Type B pancreatic cell (in vitro differentiated cells): ENCODE data around the gene ANKUB1. TPM values are rescaled to one million over a fixed set of nuclear protein-coding genes. Genes with fewer than 3 reads are reported as not detected.

Experiments
- DNase-seq: peaks from one replicate; pipeline ENCODE4 v3.0.0; 2021; ENCODE audit warnings: mixed read lengths; ENCODE audit not compliant: unreplicated experiment; ENCODE audit errors: extremely low spot score
- H3K27ac Mint-ChIP-seq: 2 replicates; pipeline ENCODE4 v1.8.0; 2021; ENCODE audit warnings: mild to moderate bottlenecking, mixed read lengths
- H3K27me3 Mint-ChIP-seq: 2 replicates; pipeline ENCODE4 v1.8.0; 2021; ENCODE audit warnings: mixed read lengths
- H3K36me3 Mint-ChIP-seq: 2 replicates; pipeline ENCODE4 v1.8.0; 2021; ENCODE audit warnings: mixed read lengths
- H3K4me1 Mint-ChIP-seq: one replicate; pipeline ENCODE4 v1.8.0; 2021; ENCODE audit warnings: mixed read lengths; ENCODE audit not compliant: unreplicated experiment
- H3K4me3 Mint-ChIP-seq: 2 replicates; pipeline ENCODE4 v1.8.0; 2021; ENCODE audit warnings: mild to moderate bottlenecking, mixed read lengths
- H3K9me3 Mint-ChIP-seq: 2 replicates; pipeline ENCODE4 v1.8.0; 2021; ENCODE audit warnings: mixed read lengths
- CTCF ChIP-seq: fragments of 200-600 bp; sonication (generic); conservative IDR thresholded peaks from 2 replicates; pipeline ENCODE4 v1.5.0; 2021; ENCODE audit warnings: antibody characterized with exemption, mild to moderate bottlenecking
- total RNA-seq: library from RNA; stranded (reverse); gene quantifications from 2 replicates; pipeline ENCODE4 v1.2.1, GENCODE V29; 2021; ENCODE audit warnings: low replicate concordance

Gene ANKUB1
- total RNA-seq, 1 donor from 2014 or later, result 0.82 TPM

DNA sequence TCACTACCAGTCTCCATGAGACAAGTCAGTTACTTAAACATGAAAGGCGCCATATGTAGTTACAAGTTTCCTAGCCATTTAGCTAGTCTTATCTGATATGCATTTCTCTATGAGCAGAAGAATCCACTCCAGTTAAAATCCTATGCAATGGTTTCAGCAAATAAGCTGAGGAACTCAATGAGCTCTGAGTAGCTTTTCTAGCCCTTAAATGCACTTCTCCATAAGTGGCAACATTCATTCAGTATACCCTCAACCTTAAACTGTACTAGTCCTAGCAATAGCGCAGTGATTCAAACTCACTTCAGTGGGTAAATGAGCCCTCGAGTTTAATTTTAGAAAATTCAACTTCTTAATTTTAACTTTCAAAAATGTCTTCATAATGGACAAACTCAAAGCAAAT is 47.7 kb downstream of the ANKUB1 start:
- no peak overlapping the region for H3K4me3 Mint-ChIP-seq
- peaks cover 31% of the 10 kb centered on the region for H3K36me3 Mint-ChIP-seq
- DNase-seq, result no peak
- H3K27ac Mint-ChIP-seq, result no peak overlapping the region
- H3K9me3 Mint-ChIP-seq, result no peaks in the 10 kb centered on the region
- TF ChIP-seq CTCF, result no peak
- H3K4me1 Mint-ChIP-seq, result no peaks in the 10 kb centered on the region
- no peaks in the 10 kb centered on the region for H3K27me3 Mint-ChIP-seq

DNA sequence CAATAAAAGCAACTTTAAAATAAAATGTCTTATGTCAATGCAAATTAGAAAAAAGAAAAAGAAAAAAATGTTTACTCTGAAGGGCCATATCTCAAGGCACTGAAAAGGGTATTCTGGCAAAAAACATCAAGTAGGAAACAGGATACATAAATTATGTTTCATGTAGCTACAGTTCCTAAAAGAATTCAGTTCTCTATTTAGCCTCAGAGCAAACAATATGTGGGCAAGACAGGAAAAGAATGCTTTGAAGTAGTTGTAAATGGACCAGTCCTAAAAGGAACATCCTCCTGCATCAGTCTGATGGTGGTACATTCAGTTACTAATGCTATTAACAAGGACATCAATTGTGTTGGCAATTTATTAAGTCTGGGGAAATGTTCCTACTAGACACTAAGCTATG is 48.2 kb downstream of the ANKUB1 start:
- Mint-ChIP-seq H3K4me1 (no peaks in the 10 kb centered on the region), H3K27me3 (no peaks in the 10 kb centered on the region), H3K4me3 (no peak overlapping the region), H3K36me3 (peaks cover 33% of the 10 kb centered on the region), H3K9me3 (no peaks in the 10 kb centered on the region), H3K27ac (no peak overlapping the region)
- no peak for TF ChIP-seq CTCF
- no peak for DNase-seq

GRCh38 chr3:149739396-149739795 is 53.0 kb downstream of the ANKUB1 start:
- Mint-ChIP-seq H3K36me3 (peaks cover 14% of the 10 kb centered on the region), H3K4me1 (peaks cover 7% of the 10 kb centered on the region), H3K4me3 (no peak overlapping the region), H3K9me3 (no peaks in the 10 kb centered on the region), H3K27ac (no peak overlapping the region), H3K27me3 (no peaks in the 10 kb centered on the region)
- no peak for DNase-seq
- no peak for TF ChIP-seq CTCF

- Mint-ChIP-seq H3K4me3 (no peak overlapping the region), H3K36me3 (peaks cover 14% of the 10 kb centered on the region), H3K4me1 (peaks cover 7% of the 10 kb centered on the region), H3K27me3 (no peaks in the 10 kb centered on the region), H3K27ac (no peak overlapping the region), H3K9me3 (no peaks in the 10 kb centered on the region)
- TF ChIP-seq CTCF, result no peak
- DNase-seq, result no peak
Observed at GRCh38 chr3:149738876-149739275, 53.5 kb downstream of the ANKUB1 start.

DNA sequence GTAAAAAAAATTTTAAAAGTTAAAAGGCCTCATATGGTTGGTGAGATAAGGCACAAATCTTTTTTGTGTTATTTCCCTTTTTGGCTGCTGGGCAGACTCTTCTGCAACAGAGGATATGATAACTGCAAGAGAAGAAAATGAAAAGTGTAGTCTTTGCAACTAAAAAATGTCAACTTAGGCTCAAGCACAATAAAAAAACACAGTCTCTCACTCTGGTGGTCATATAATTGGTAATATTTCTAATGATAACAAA is 55.5 kb downstream of the ANKUB1 start:
- Mint-ChIP-seq H3K36me3 (peaks cover 11% of the 10 kb centered on the region), H3K27me3 (no peaks in the 10 kb centered on the region), H3K4me1 (peaks cover 7% of the 10 kb centered on the region), H3K9me3 (no peaks in the 10 kb centered on the region), H3K4me3 (no peak overlapping the region), H3K27ac (peak overlapping the region; percentile 79)
- no peak for DNase-seq
- no peak for TF ChIP-seq CTCF
